IMR-90 (cell line): Measurements from ENCODE around the gene SLC9C2. TPM values are rescaled to one million over a fixed set of nuclear protein-coding genes. Genes with fewer than 3 reads are reported as not detected.

Experiments
- ATAC-seq: fragments of 200-7000 bp; cut with Tn5 transposase; 2 replicates; pipeline ENCODE4 v1.9.1; 2020; ENCODE audit warnings: low read depth, mild to moderate bottlenecking, moderate library complexity
- BruUV-seq: library from RNA; stranded (reverse); fragments of 400-500 nt; replicated peaks from 2 replicates; lab custom pipeline; 2021; lab: Mats Ljungman, UMichigan
- CTCF ChIA-PET: fragments of 300-600 bp; formaldehyde crosslinking; extraction: SDS; loops from one replicate; lab custom pipeline; 2021; ENCODE audit warnings: antibody characterized with exemption; lab: Yijun Ruan, JAX
- POLR2A ChIA-PET: fragments of 300-600 bp; sonication (Branson Sonifier 250); formaldehyde crosslinking; loops from one replicate; lab custom pipeline; 2022; ENCODE audit warnings: antibody characterized with exemption; ENCODE audit not compliant: unreplicated experiment; lab: Charles Lee
- DNase-seq: peaks from one replicate; pipeline ENCODE4 v3.0.0; 2013
- H2AFZ ChIP-seq: replicated peaks from 2 replicates; pipeline ENCODE3; 2013; ENCODE audit warnings: low read length, mild to moderate bottlenecking; ENCODE audit not compliant: poor library complexity
- H2AK5ac ChIP-seq: 2 replicates; pipeline ENCODE4 v1.6.1; 2013; ENCODE audit warnings: low read depth, low read length, inconsistent platforms
- H2AK9ac ChIP-seq: replicated peaks from 2 replicates; pipeline ENCODE3; 2013; ENCODE audit warnings: mild to moderate bottlenecking, low read depth, low read length, moderate library complexity; ENCODE audit not compliant: poor library complexity
- H2BK120ac ChIP-seq: 2 replicates; pipeline ENCODE4 v1.6.1; 2013; ENCODE audit warnings: low read depth, low read length, inconsistent platforms
- H2BK15ac ChIP-seq: 3 replicates; pipeline ENCODE4 v1.6.1; 2013; ENCODE audit warnings: low read depth, low read length, inconsistent platforms
- H2BK20ac ChIP-seq: 2 replicates; pipeline ENCODE4 v1.6.1; 2013; ENCODE audit warnings: low read depth, mild to moderate bottlenecking, inconsistent platforms, low read length, moderate library complexity
- H2BK5ac ChIP-seq: 2 replicates; pipeline ENCODE4 v1.6.1; 2013; ENCODE audit warnings: mild to moderate bottlenecking, low read depth, low read length, inconsistent platforms; ENCODE audit not compliant: poor library complexity, severe bottlenecking
- H3K14ac ChIP-seq: replicated peaks from 2 replicates; pipeline ENCODE4 v1.6.1; 2013; ENCODE audit warnings: low read depth, low read length, inconsistent platforms
- H3K18ac ChIP-seq: 2 replicates; pipeline ENCODE4 v1.6.1; 2013; ENCODE audit warnings: low read depth, low read length, control low read depth
- H3K23ac ChIP-seq: 2 replicates; pipeline ENCODE4 v1.6.1; 2013; ENCODE audit warnings: low read depth, low read length, inconsistent platforms
- H3K27ac ChIP-seq: 2 replicates; pipeline ENCODE4 v1.5.1; 2013; ENCODE audit warnings: mild to moderate bottlenecking, control low read depth, low read length; ENCODE audit not compliant: insufficient read depth
- H3K27me3 ChIP-seq: 2 replicates; pipeline ENCODE4 v1.6.1; 2013; ENCODE audit warnings: low read length; ENCODE audit not compliant: control insufficient read depth, insufficient read depth
- H3K36me3 ChIP-seq: 2 replicates; pipeline ENCODE4 v1.6.1; 2013; ENCODE audit warnings: low read length, mixed read lengths; ENCODE audit not compliant: control insufficient read depth, insufficient read depth
- H3K4ac ChIP-seq: 2 replicates; pipeline ENCODE4 v1.6.1; 2013; ENCODE audit warnings: low read depth, low read length, inconsistent platforms
- H3K4me1 ChIP-seq: 2 replicates; pipeline ENCODE4 v1.6.1; 2013; ENCODE audit warnings: low read length, mixed read lengths; ENCODE audit not compliant: control insufficient read depth, insufficient read depth
- H3K4me2 ChIP-seq: 2 replicates; pipeline ENCODE4 v1.6.1; 2013; ENCODE audit warnings: low read depth, mild to moderate bottlenecking, control low read depth, low read length, moderate library complexity
- H3K4me3 ChIP-seq: 2 replicates; pipeline ENCODE4 v1.5.1; 2013; ENCODE audit warnings: low read depth, mild to moderate bottlenecking, control low read depth, low read length, moderate library complexity; ENCODE audit not compliant: insufficient read depth
- H3K56ac ChIP-seq: 2 replicates; pipeline ENCODE4 v1.6.1; 2013; ENCODE audit warnings: low read length, inconsistent platforms; ENCODE audit not compliant: insufficient read depth; ENCODE audit errors: extremely low read depth
- H3K79me1 ChIP-seq, 2 experiments: 2 replicates each; pipeline ENCODE4 v1.6.1; 2013; ENCODE audit warnings: low read length in 2 of 2, inconsistent platforms in 1 of 2, low read depth in 1 of 2
- H3K9ac ChIP-seq: 2 replicates; pipeline ENCODE4 v1.6.1; 2013; ENCODE audit warnings: low read depth, low read length, control low read depth
- H3K9me1 ChIP-seq: 2 replicates; pipeline ENCODE4 v1.6.1; 2013; ENCODE audit warnings: low read length, inconsistent platforms; ENCODE audit not compliant: insufficient read depth
- H3K9me3 ChIP-seq: 2 replicates; pipeline ENCODE4 v1.6.1; 2013; ENCODE audit warnings: low read length; ENCODE audit not compliant: control insufficient read depth, insufficient read depth
- H4K20me1 ChIP-seq: 2 replicates; pipeline ENCODE4 v1.6.1; 2013; ENCODE audit warnings: low read length, inconsistent platforms; ENCODE audit not compliant: insufficient read depth
- H4K5ac ChIP-seq: 2 replicates; pipeline ENCODE4 v1.6.1; 2013; ENCODE audit warnings: mild to moderate bottlenecking, low read depth, low read length, control low read depth
- H4K8ac ChIP-seq, 2 experiments: 2 replicates each; pipeline ENCODE4 v1.6.1; 2013; ENCODE audit warnings: low read depth in 2 of 2, low read length in 2 of 2, control low read depth in 1 of 2, inconsistent platforms in 1 of 2
- H4K91ac ChIP-seq: 2 replicates; pipeline ENCODE4 v1.6.1; 2013; ENCODE audit warnings: low read depth, low read length, inconsistent platforms; ENCODE audit not compliant: insufficient read depth
- CEBPB ChIP-seq: IDR thresholded peaks from 2 replicates; pipeline ENCODE4 v1.6.1; 2012; ENCODE audit warnings: low read depth, low read length, improper control_type of control experiment
- MAFK ChIP-seq: IDR thresholded peaks from 2 replicates; pipeline ENCODE4 v1.6.1; 2012; ENCODE audit warnings: low read depth, low read length, improper control_type of control experiment
- RAD21 ChIP-seq: IDR thresholded peaks from 2 replicates; pipeline ENCODE4 v1.6.1; 2012; ENCODE audit warnings: low read length, improper control_type of control experiment
- RFX5 ChIP-seq: IDR thresholded peaks from 2 replicates; pipeline ENCODE4 v1.8.0; 2012; ENCODE audit warnings: low read depth, mild to moderate bottlenecking, low read length, moderate library complexity
- SMC3 ChIP-seq: fragments of 150-350 bp; IDR thresholded peaks from 2 replicates; pipeline ENCODE4 v1.6.1; 2016; ENCODE audit warnings: low read depth, mild to moderate bottlenecking, antibody characterized with exemption, low read length, moderate library complexity
- WGBS, 2 experiments: methylation state at CpG; one replicate each; pipeline versions ENCODE4 v1.1.5 to v1.1.7; 2013; ENCODE audit warnings: missing lambda C conversion rate in 2 of 2; ENCODE audit not compliant: insufficient read length in 1 of 2; ENCODE audit errors: extremely low coverage in 2 of 2; 5-methylcytosine and 5-hydroxymethylcytosine counted together
- dilution Hi-C: fragments of 300-500 bp; cut with HindIII; formaldehyde crosslinking; loops from one replicate; pipeline ENCODE4 v1.14.3; 2018; ENCODE audit warnings: low sequenced_read_pairs; ENCODE audit not compliant: unreplicated experiment
- in situ Hi-C: fragments of 300-500 bp; cut with MboI; formaldehyde crosslinking; loops from 3 replicates; pipeline ENCODE4 v1.14.3; 2019; ENCODE audit warnings: low sequenced_read_pairs, inconsistent platforms, mixed read lengths
- intact Hi-C: fragments of 100-400 bp; cut with micrococcal nuclease; formaldehyde crosslinking; loops from 2 replicates; pipeline ENCODE4 v1.10.0; 2022
- polyA plus RNA-seq, 3 experiments: library from polyadenylated mRNA; depleted of rRNA; stranded (reverse); fragments of >200 nt; gene quantifications; 2 replicates each; pipeline ENCODE4 v1.2.3, GENCODE V29; 2012; ENCODE audit warnings: low replicate concordance in 1 of 3
- total RNA-seq: library from RNA; depleted of rRNA; stranded (reverse); fragments of >200 nt; gene quantifications from 2 replicates; pipeline ENCODE4 v1.2.3, GENCODE V29; 2012

The SLC9C2 gene
- total and polyA plus RNA-seq, 2 of the 4 experiments (the other 2 are of a cell fraction), result not detected

GRCh38 chr1:173491508-173491907 is 111.4 kb downstream of the SLC9C2 start:
- Histone ChIP-seq H3K9me1 (peaks cover 2% of the 10 kb centered on the region; the same call in 1 of the 2 replicates), H4K8ac (no peak overlapping the region), H3K27ac (no peak overlapping the region), H2BK120ac (no peak overlapping the region), H4K5ac (no peak overlapping the region), H3K18ac (no peak overlapping the region), H3K4me3 (no peak overlapping the region), H3K36me3 (peaks cover 22% of the 10 kb centered on the region), H3K4me1 (no peaks in the 10 kb centered on the region), H3K4me2 (no peak overlapping the region), H3K23ac (no peak overlapping the region), H3K27me3 (no peaks in the 10 kb centered on the region), H2BK5ac (no peak overlapping the region), H3K79me1 (no peaks in the 10 kb centered on the region), H2AK9ac (no peak overlapping the region), H2BK15ac (no peak overlapping the region), H3K4ac (no peak overlapping the region), H2AFZ (no peak overlapping the region), H3K9me3 (no peaks in the 10 kb centered on the region), H3K56ac (no peak overlapping the region), H2BK20ac (no peak overlapping the region), H4K91ac (no peak overlapping the region), H2AK5ac (no peak overlapping the region), H3K14ac (no peak overlapping the region), H4K20me1 (no peaks in the 10 kb centered on the region), H3K9ac (no peak overlapping the region)
- TF ChIP-seq RAD21 (no peak), MAFK (0 out of 2 replicates have a peak, but pooled peaks have one; percentile 5), SMC3 (no peak), RFX5 (no peak), CEBPB (no peak)
- no TSS peak for BruUV-seq
- no CpG with 5 or more reads among the region's 2 CpGs for WGBS, 2 experiments
- dilution Hi-C loops (no loop called here), in situ Hi-C loops (no loop called here), intact Hi-C loops (no loop called here)
- CTCF ChIA-PET, result no interaction called here
- DNase-seq (no peak), ATAC-seq (no peak)
- POLR2A ChIA-PET, result no interaction called here
